NT2/D1 (cell line): ENCODE data around the gene CHL1.

Source experiments
- SUZ12 ChIP-seq: IDR thresholded peaks from 2 replicates; pipeline ENCODE4 v1.6.1; 2011; ENCODE audit not compliant: insufficient read length, insufficient read depth; ENCODE audit errors: extremely low read depth
- YY1 ChIP-seq: IDR thresholded peaks from 2 replicates; pipeline ENCODE4 v1.6.1; 2011; ENCODE audit not compliant: insufficient read length, insufficient read depth
- ZNF274 ChIP-seq: IDR thresholded peaks from 2 replicates; pipeline ENCODE4 v1.6.1; 2011; ENCODE audit warnings: mild to moderate bottlenecking, low read depth, low read length

GRCh38 chr3:263393-263792 is 66.8 kb downstream of the CHL1 start:
- TF ChIP-seq ZNF274: no peak
- TF ChIP-seq YY1: no peak
- no peak for TF ChIP-seq SUZ12
